ENCODE measurements around the gene NDUFA6.

- TF ChIP-seq CTCF (IDR thresholded peaks at IDR 0.05 in 2 of 3, conservative IDR thresholded peaks at IDR 0.05 in 1 of 3; ENCODE audit: control insufficient read depth in 2 of 3, extremely low read depth in 1 of 3, insufficient read depth in 1 of 3, low read depth in 3 of 3, low read length in 3 of 3) (peak in 2 of 3 experiments; percentile 36 to 54; a peak in 4 of 6 replicates), NR2C2 (IDR thresholded peaks at IDR 0.05; ENCODE audit: borderline replicate concordance, control insufficient read depth, insufficient read length, low read depth) (no peak), HDGF (IDR thresholded peaks at IDR 0.05) (no peak), ZNF592 (IDR thresholded peaks at IDR 0.05) (no peak), REST (IDR thresholded peaks at IDR 0.05; ENCODE audit: low read depth, low read length) (no peak), GATAD2B (conservative IDR thresholded peaks at IDR 0.05; ENCODE audit: low read depth) (no peak; the same call in 1 of the 2 replicates), HDAC2 (IDR thresholded peaks at IDR 0.05) (no peak), POLR2A (IDR thresholded peaks at IDR 0.05; ENCODE audit: low read depth, low read length) (peak; percentile 68), BHLHE40 (IDR thresholded peaks at IDR 0.05; ENCODE audit: borderline replicate concordance in 1 of 2, low read depth in 2 of 2, low read length in 1 of 2) (no peak), SIN3A (IDR thresholded peaks at IDR 0.05; ENCODE audit: low read depth, low read length) (no peak), ETV6 (conservative IDR thresholded peaks at IDR 0.05 in 1 of 2, IDR thresholded peaks at IDR 0.05 in 1 of 2; ENCODE audit: borderline replicate concordance in 1 of 2, low read depth in 1 of 2) (no peak)
Observed at GRCh38 chr22:42074132-42074811, 16.3 kb downstream of the NDUFA6 start, which contains the start of gene PHETA2.

Data from GM12878 (cell line).